ENCODE measurements around the gene MACF1. TPM values are rescaled to one million over a fixed set of nuclear protein-coding genes. Genes with fewer than 3 reads are reported as not detected.

The MACF1 gene
- total and polyA plus RNA-seq, 2 of the 13 experiments (the other 11 are each of a cell fraction or from before 2014, with no cell fraction given) = 36.7 to 65.4 TPM

GRCh38 chr1:39310015-39310414 is 105.5 kb downstream of the MACF1 start:
- intact Hi-C loops (cut with micrococcal nuclease; ENCODE audit: unreplicated experiment) = no loop called here
- FAIRE-seq (no peak), ATAC-seq (no peak), DNase-seq (ENCODE audit: low spot score) (no peak)
- ChIA-PET POLR2A (no interaction called here), CTCF (ENCODE audit: low intra/inter-chr PET ratio, low total read pairs) (no interaction called here)
- no peaks in the 10 kb centered on the region for H3K9me3 ChIP-seq (ENCODE audit: low read length)
- no peaks in the 10 kb centered on the region for H3K79me2 ChIP-seq (ENCODE audit: insufficient read depth, low read length)
- BruUV-seq (replicated peaks) = no TSS peak
- H3K4me1 ChIP-seq (ENCODE audit: insufficient read depth, low read length) = peaks cover 6% of the 10 kb centered on the region; the same call in 1 of the 2 replicates
- no peaks in the 10 kb centered on the region; a peak in 1 of 5 replicates for H3K27me3 ChIP-seq (ENCODE audit: control insufficient read depth in 1 of 2, insufficient read depth in 2 of 2, low read length in 2 of 2)
- no peaks in the 10 kb centered on the region for H4K20me1 ChIP-seq (ENCODE audit: insufficient read depth, low read length)
- H2AFZ ChIP-seq (ENCODE audit: low read length) = no peak overlapping the region
- no peak overlapping the region for H3K4me3 ChIP-seq (replicated peaks in 1 of 3; ENCODE audit: insufficient read depth in 1 of 3, low read depth in 2 of 3, low read length in 3 of 3)
- no peak overlapping the region for H3K27ac ChIP-seq (ENCODE audit: extremely low read length, insufficient read depth, low read length)
- in situ Hi-C loops (cut with HindIII; ENCODE audit: extremely low pct_ligation_motif_present, low pct_unique_long_range_greater_than_20kb) = no loop called here
- no peak overlapping the region for H3K9ac ChIP-seq (ENCODE audit: insufficient read depth, low read depth, low read length)
- H3K4me2 ChIP-seq (ENCODE audit: low read depth, low read length) = no peak overlapping the region
- 97% methylated on average over 6 of the region's 6 CpGs for WGBS (ENCODE audit: low lambda C conversion rate)
- peaks cover 4 to 46% of the 10 kb centered on the region in 2 experiments for H3K36me3 ChIP-seq (replicated peaks in 1 of 2; ENCODE audit: control insufficient read depth in 1 of 2, insufficient read depth in 2 of 2, low read length in 2 of 2)
- TF ChIP-seq SIX1 (CRISPR knock-in tag; IDR thresholded peaks at IDR 0.05; ENCODE audit: borderline replicate concordance) (no peak), MYNN (CRISPR knock-in tag; IDR thresholded peaks at IDR 0.05; ENCODE audit: low read depth) (no peak), NPAS2 (CRISPR knock-in tag; IDR thresholded peaks at IDR 0.05; ENCODE audit: borderline replicate concordance) (no peak), ZFP41 (CRISPR knock-in tag; IDR thresholded peaks at IDR 0.05; ENCODE audit: borderline replicate concordance) (no peak), MAX (IDR thresholded peaks at IDR 0.05) (no peak), TIGD3 (CRISPR knock-in tag; IDR thresholded peaks at IDR 0.05; ENCODE audit: borderline replicate concordance) (no peak), ZNF652 (CRISPR knock-in tag; IDR thresholded peaks at IDR 0.05; ENCODE audit: borderline replicate concordance, low read depth) (no peak), ZNF615 (CRISPR knock-in tag; IDR thresholded peaks at IDR 0.05; ENCODE audit: borderline replicate concordance) (no peak), NR2F6 (IDR thresholded peaks at IDR 0.05) (no peak), NR2F6 (CRISPR knock-in tag; IDR thresholded peaks at IDR 0.05) (no peak), CHD2 (IDR thresholded peaks at IDR 0.05; ENCODE audit: low read depth, low read length) (no peak), ZMYM4 (CRISPR knock-in tag; IDR thresholded peaks at IDR 0.05) (no peak), MXI1 (IDR thresholded peaks at IDR 0.05; ENCODE audit: borderline replicate concordance, low read depth, low read length) (no peak), RXRA (CRISPR knock-in tag; IDR thresholded peaks at IDR 0.05) (no peak), AHR (CRISPR knock-in tag; IDR thresholded peaks at IDR 0.05) (no peak), KAT7 (CRISPR knock-in tag; IDR thresholded peaks at IDR 0.05; ENCODE audit: borderline replicate concordance) (no peak), GATAD2A (CRISPR knock-in tag; IDR thresholded peaks at IDR 0.05) (no peak), MAF1 (CRISPR knock-in tag; IDR thresholded peaks at IDR 0.05; ENCODE audit: borderline replicate concordance) (no peak)

Data from HepG2 (cell line).